Measurements from ENCODE around the gene VWA3B.
"Not testable (repeated sequence)": the region's sequence is repeated elsewhere in the genome, so short reads cannot be mapped to it uniquely, and the experiment has no call there.

Gene VWA3B

DNA sequence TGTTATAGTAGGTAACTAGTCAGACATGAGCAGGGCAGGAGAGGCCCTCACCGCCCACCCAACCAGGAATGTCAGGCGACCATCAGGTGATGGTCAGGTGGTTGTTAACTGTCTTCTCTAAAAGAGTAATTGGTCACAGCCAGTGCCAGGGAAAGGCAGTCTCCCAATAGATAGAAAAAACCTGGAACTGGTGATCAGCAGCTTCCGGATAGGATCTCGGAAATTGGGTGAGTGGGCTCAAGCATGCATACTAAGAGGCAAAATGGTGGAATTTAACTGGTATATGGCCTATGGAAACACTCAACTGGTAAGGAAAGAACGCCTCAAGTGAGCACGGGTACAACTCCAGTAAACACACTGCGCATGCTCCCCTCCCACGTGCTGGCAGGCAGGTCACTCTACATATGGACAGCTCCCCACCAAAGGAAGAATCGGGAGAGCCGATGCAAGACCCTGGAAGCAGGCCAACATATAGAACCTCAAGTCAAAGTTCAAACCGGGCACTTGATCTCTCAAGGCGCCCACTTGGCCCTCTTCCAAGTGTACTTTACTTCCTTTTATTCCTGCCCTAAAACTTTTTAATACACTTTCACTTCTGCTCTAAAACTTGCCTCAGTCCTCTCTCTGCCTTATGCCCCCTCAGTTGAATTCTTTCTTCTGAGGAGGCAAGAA is 47.7 kb upstream of the VWA3B start:
- H3K4me1 ChIP-seq (ENCODE audit: low read length) = no peaks in the 10 kb centered on the region
- H3K4me3 ChIP-seq (ENCODE audit: low read length) = no peak overlapping the region
- no peaks in the 10 kb centered on the region for H3K27me3 ChIP-seq (replicated peaks; ENCODE audit: insufficient read depth, low read length)
- H3K4me2 ChIP-seq (ENCODE audit: low read depth, low read length) = no peak overlapping the region
- no peak overlapping the region for H3K9ac ChIP-seq (ENCODE audit: low read length)
- H4K20me1 ChIP-seq (ENCODE audit: insufficient read depth, low read length) = no peaks in the 10 kb centered on the region
- H3K9me2 ChIP-seq (replicated peaks; ENCODE audit: insufficient read depth, low read length) = no peaks in the 10 kb centered on the region
- H3K36me3 ChIP-seq (replicated peaks; ENCODE audit: insufficient read depth, low read length) = no peaks in the 10 kb centered on the region
- no peaks in the 10 kb centered on the region for H3K79me2 ChIP-seq (ENCODE audit: low read length)
- DNase-seq = no peak
- H3F3A ChIP-seq (ENCODE audit: insufficient read depth, low read length) = no peaks in the 10 kb centered on the region
- H3K9me3 ChIP-seq (replicated peaks; ENCODE audit: insufficient read depth, low read length) = no peaks in the 10 kb centered on the region
- TF ChIP-seq, protein P1, sequence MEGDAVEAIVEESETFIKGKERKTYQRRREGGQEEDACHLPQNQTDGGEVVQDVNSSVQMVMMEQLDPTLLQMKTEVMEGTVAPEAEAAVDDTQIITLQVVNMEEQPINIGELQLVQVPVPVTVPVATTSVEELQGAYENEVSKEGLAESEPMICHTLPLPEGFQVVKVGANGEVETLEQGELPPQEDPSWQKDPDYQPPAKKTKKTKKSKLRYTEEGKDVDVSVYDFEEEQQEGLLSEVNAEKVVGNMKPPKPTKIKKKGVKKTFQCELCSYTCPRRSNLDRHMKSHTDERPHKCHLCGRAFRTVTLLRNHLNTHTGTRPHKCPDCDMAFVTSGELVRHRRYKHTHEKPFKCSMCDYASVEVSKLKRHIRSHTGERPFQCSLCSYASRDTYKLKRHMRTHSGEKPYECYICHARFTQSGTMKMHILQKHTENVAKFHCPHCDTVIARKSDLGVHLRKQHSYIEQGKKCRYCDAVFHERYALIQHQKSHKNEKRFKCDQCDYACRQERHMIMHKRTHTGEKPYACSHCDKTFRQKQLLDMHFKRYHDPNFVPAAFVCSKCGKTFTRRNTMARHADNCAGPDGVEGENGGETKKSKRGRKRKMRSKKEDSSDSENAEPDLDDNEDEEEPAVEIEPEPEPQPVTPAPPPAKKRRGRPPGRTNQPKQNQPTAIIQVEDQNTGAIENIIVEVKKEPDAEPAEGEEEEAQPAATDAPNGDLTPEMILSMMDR (IDR thresholded peaks at IDR 0.05; ENCODE audit: low read length) = no peak
- no peak for TF ChIP-seq EZH2phosphoT487 (IDR thresholded peaks at IDR 0.05; ENCODE audit: low read length)
- TF ChIP-seq EZH2 (optimal IDR thresholded peaks at IDR 0.05; ENCODE audit: low read depth, low read length) = no peak
- no peak overlapping the region for H3K27ac ChIP-seq (ENCODE audit: low read length)
- H2AFZ ChIP-seq (ENCODE audit: low read length) = no peak overlapping the region

DNA sequence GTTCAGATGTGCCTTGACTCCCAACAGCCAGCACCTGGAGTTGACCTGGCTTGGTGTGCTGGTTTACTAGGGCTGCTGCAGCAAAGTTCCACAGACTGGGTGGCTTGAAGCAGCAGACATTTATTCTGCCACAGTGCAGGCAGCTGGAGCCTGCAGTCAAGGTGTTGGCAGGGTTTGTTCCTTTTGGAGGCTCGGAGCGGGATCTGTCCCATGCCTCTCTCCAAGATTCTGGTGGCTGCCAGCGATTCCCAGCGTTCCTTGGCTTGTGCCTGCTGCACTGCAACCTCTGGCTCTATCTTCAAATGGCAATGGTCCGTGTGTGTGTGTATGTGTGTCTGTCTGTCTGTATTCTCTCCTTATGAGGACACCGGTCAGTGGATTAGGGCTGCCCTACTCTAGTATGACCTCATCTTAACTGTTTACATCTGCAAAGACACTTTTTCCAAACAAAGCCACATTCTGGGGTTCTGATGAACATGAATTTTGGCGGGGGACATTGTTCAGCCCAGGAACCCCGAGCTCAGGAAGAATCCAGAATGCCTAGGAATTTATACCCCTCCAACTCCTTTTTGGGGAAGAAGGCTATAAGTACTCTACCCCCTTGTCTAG is 46.5 kb upstream of the VWA3B start:
- no peak overlapping the region for H3K27ac ChIP-seq (ENCODE audit: low read length)
- H4K20me1 ChIP-seq (ENCODE audit: insufficient read depth, low read length) = no peaks in the 10 kb centered on the region
- no peak overlapping the region for H2AFZ ChIP-seq (ENCODE audit: low read length)
- H3K9me3 ChIP-seq (replicated peaks; ENCODE audit: insufficient read depth, low read length) = no peaks in the 10 kb centered on the region
- H3K4me1 ChIP-seq (ENCODE audit: low read length) = no peaks in the 10 kb centered on the region
- no peaks in the 10 kb centered on the region for H3K79me2 ChIP-seq (ENCODE audit: low read length)
- TF ChIP-seq, protein P1 (IDR thresholded peaks at IDR 0.05; ENCODE audit: low read length) = no peak
- no peak for TF ChIP-seq EZH2 (optimal IDR thresholded peaks at IDR 0.05; ENCODE audit: low read depth, low read length)
- DNase-seq = no peak
- H3K9ac ChIP-seq (ENCODE audit: low read length) = no peak overlapping the region
- no peak overlapping the region for H3K4me3 ChIP-seq (ENCODE audit: low read length)
- H3F3A ChIP-seq (ENCODE audit: insufficient read depth, low read length) = no peaks in the 10 kb centered on the region
- no peaks in the 10 kb centered on the region for H3K36me3 ChIP-seq (replicated peaks; ENCODE audit: insufficient read depth, low read length)
- no peaks in the 10 kb centered on the region for H3K9me2 ChIP-seq (replicated peaks; ENCODE audit: insufficient read depth, low read length)
- H3K4me2 ChIP-seq (ENCODE audit: low read depth, low read length) = no peak overlapping the region
- no peaks in the 10 kb centered on the region for H3K27me3 ChIP-seq (replicated peaks; ENCODE audit: insufficient read depth, low read length)

DNA sequence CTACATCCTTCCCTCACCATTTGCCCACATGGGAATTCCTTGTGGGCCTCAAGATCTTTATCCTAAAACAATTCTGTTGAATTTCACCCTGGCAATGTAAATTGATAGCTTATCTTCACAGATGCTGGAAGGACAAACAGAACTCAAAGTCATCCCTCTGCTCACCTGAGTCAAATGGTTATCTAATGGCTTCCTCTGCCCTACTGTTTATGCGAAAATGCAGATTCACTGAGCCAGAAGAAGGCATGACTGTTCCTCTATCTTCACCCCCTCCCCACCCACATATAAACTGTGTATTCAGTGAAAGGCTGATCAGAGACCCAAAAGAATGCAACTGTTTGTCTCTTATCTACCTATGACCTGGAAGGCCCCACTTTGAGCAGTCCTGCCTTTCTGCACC is 43.9 kb upstream of the VWA3B start:
- H4K20me1 ChIP-seq (ENCODE audit: insufficient read depth, low read length) = no peaks in the 10 kb centered on the region
- no peak for DNase-seq
- no peak overlapping the region for H3K9ac ChIP-seq (ENCODE audit: low read length)
- H3K9me3 ChIP-seq (replicated peaks; ENCODE audit: insufficient read depth, low read length) = no peaks in the 10 kb centered on the region
- H3K4me3 ChIP-seq (ENCODE audit: low read length) = no peak overlapping the region
- no peaks in the 10 kb centered on the region for H3K79me2 ChIP-seq (ENCODE audit: low read length)
- TF ChIP-seq EZH2phosphoT487 (IDR thresholded peaks at IDR 0.05; ENCODE audit: low read length) = no peak
- TF ChIP-seq, protein P1 (IDR thresholded peaks at IDR 0.05; ENCODE audit: low read length) = no peak
- H3K27ac ChIP-seq (ENCODE audit: low read length) = no peak overlapping the region
- H3K27me3 ChIP-seq (replicated peaks; ENCODE audit: insufficient read depth, low read length) = no peaks in the 10 kb centered on the region
- no peaks in the 10 kb centered on the region for H3F3A ChIP-seq (ENCODE audit: insufficient read depth, low read length)
- no peaks in the 10 kb centered on the region for H3K9me2 ChIP-seq (replicated peaks; ENCODE audit: insufficient read depth, low read length)
- no peaks in the 10 kb centered on the region for H3K36me3 ChIP-seq (replicated peaks; ENCODE audit: insufficient read depth, low read length)
- no peak overlapping the region for H3K4me2 ChIP-seq (ENCODE audit: low read depth, low read length)
- H3K4me1 ChIP-seq (ENCODE audit: low read length) = no peaks in the 10 kb centered on the region
- no peak overlapping the region for H2AFZ ChIP-seq (ENCODE audit: low read length)

DNA sequence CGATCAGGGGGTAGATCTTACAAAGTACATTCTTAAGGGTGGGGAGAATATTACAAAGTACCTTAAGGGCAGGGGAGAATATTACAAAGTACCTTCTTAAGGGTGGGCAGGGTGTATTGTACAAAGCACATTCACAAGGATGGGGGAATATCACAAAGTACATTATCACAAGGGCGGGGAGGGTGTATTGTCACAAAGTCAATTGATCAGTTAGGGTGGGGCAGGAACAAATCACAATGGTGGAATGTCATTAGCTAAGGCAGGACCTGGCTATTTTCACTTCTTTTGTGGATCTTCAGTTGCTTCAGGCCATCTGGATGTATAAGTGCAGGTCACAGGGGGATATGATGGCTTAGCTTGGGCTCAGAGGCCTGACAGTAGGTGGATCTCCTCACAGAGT is 42.2 kb upstream of the VWA3B start:
- not testable (repeated sequence) for H3K36me3 ChIP-seq (replicated peaks; ENCODE audit: insufficient read depth, low read length); H3K4me2 ChIP-seq (ENCODE audit: low read depth, low read length); H4K20me1 ChIP-seq (ENCODE audit: insufficient read depth, low read length); H2AFZ ChIP-seq (ENCODE audit: low read length); H3K79me2 ChIP-seq (ENCODE audit: low read length); H3K4me3 ChIP-seq (ENCODE audit: low read length); DNase-seq; H3K4me1 ChIP-seq (ENCODE audit: low read length); H3K27ac ChIP-seq (ENCODE audit: low read length); H3K9me3 ChIP-seq (replicated peaks; ENCODE audit: insufficient read depth, low read length); H3F3A ChIP-seq (ENCODE audit: insufficient read depth, low read length); H3K27me3 ChIP-seq (replicated peaks; ENCODE audit: insufficient read depth, low read length); H3K9ac ChIP-seq (ENCODE audit: low read length); H3K9me2 ChIP-seq (replicated peaks; ENCODE audit: insufficient read depth, low read length)

Data from MM.1S (cell line).